Sigmoid colon (tissue), 7 donors: Measurements from ENCODE around the gene CATSPERE. TPM values are rescaled to one million over a fixed set of nuclear protein-coding genes. Genes with fewer than 3 reads are reported as not detected.
"Not testable (repeated sequence)": the region's sequence is repeated elsewhere in the genome, so short reads cannot be mapped to it uniquely, and the experiment has no call there.

Source experiments
- DNase-seq: peaks from one replicate; pipeline ENCODE4 v3.0.0-alpha.2; 2019
- H3K27ac ChIP-seq, 4 donors: fragments of 200-600 bp; sonication (generic); one replicate each; pipeline ENCODE4 v1.5.1; 2016 to 2019; ENCODE audit warnings: mild to moderate bottlenecking in 1 of 4
- H3K27me3 ChIP-seq, 3 donors: fragments of 200-600 bp; sonication (generic); one replicate each; pipeline ENCODE4 v1.5.1; 2019; ENCODE audit warnings: mild to moderate bottlenecking in 1 of 3
- H3K36me3 ChIP-seq, 4 donors: fragments of 200-600 bp; sonication (generic); one replicate each; pipeline ENCODE4 v1.5.1; 2016 to 2019
- H3K4me1 ChIP-seq, 4 donors: fragments of 200-600 bp; sonication (generic); one replicate each; pipeline ENCODE4 v1.5.1; 2017 to 2019
- H3K4me3 ChIP-seq, 4 donors: fragments of 200-600 bp; sonication (generic); one replicate each; pipeline ENCODE4 v1.5.1; 2017 to 2019; ENCODE audit warnings: mild to moderate bottlenecking in 2 of 4, moderate library complexity in 1 of 4
- H3K9me3 ChIP-seq, 4 donors: fragments of 200-600 bp in 3 of 4; sonication (generic) in 3 of 4; one replicate each; pipeline versions ENCODE4 v1.5.1 to v1.6.1; 2013 to 2019
- CTCF ChIP-seq, 4 experiments: fragments of 450-650 bp in 3 of 4; fragments of 200-600 bp in 1 of 4; IDR thresholded peaks; one replicate each; pipeline ENCODE4 v1.5.1; 2016 to 2019; ENCODE audit warnings: antibody characterized with exemption in 4 of 4, mild to moderate bottlenecking in 3 of 4, moderate library complexity in 2 of 4
- EP300 ChIP-seq, 4 donors: sonication (generic); formaldehyde crosslinking; IDR thresholded peaks; one replicate each; pipeline ENCODE4 v1.6.1; 2017; ENCODE audit warnings: antibody characterized with exemption in 4 of 4
- POLR2A ChIP-seq, 2 donors: fragments of 450-650 bp; IDR thresholded peaks; one replicate each; pipeline ENCODE4 v1.6.1; 2016; ENCODE audit warnings: antibody characterized with exemption in 2 of 2, mild to moderate bottlenecking in 2 of 2, moderate library complexity in 2 of 2
- POLR2AphosphoS5 ChIP-seq, 4 donors: sonication (generic); formaldehyde crosslinking; IDR thresholded peaks; one replicate each; pipeline ENCODE4 v1.6.1; 2017; ENCODE audit warnings: antibody characterized with exemption in 4 of 4
- WGBS, 2 donors: extraction: QIAGEN DNeasy Blood & Tissue Kit; methylation state at CpG; one replicate each; pipeline ENCODE4 v1.1.7; 2013; 5-methylcytosine and 5-hydroxymethylcytosine counted together
- intact Hi-C: fragments of 100-400 bp; cut with DNase I; formaldehyde crosslinking; loops from one replicate; pipeline ENCODE4 v1.15.1; 2023
- polyA plus RNA-seq, 3 donors: library from polyadenylated mRNA; stranded (reverse); fragments of 200-250 nt; gene quantifications; one replicate each; pipeline ENCODE4 v1.2.3, GENCODE V29; 2013
- total RNA-seq, 4 donors: library from RNA; depleted of rRNA; stranded (reverse); fragments of >200 nt; gene quantifications; one replicate each; pipeline ENCODE4 v1.1.0, GENCODE V29; 2016
- donor health status: healthy with polysubstance abuse.
- donor health status: Bipolar disorder and iron deficiency.
- donor health status: healthy.

CATSPERE gene
- total and polyA plus RNA-seq, 7 donors: 0.31 to 2.0 (median 1.4) TPM; not detected in 2

GRCh38 chr1:244659694-244660093 lies 198.6 kb downstream of the CATSPERE start:
- TF ChIP-seq POLR2AphosphoS5 (IDR thresholded peaks at IDR 0.05) (no peak), CTCF (IDR thresholded peaks at IDR 0.05) (no peak), EP300 (IDR thresholded peaks at IDR 0.05) (no peak), POLR2A (IDR thresholded peaks at IDR 0.05) (no peak)

GRCh38 chr1:244660595-244660994 lies 199.5 kb downstream of the CATSPERE start:
- intact Hi-C loops: no loop called here

More at GRCh38 chr1:244659694-244660093, 198.6 kb downstream of the CATSPERE start:
- no peaks in the 10 kb centered on the region for H3K9me3 ChIP-seq
- H3K4me3 ChIP-seq: no peak overlapping the region
- H3K27me3 ChIP-seq: no peaks in the 10 kb centered on the region
- 69 to 77% methylated on average over 3 of the region's 3 CpGs for WGBS, 2 donors
- H3K4me1 ChIP-seq: peaks cover 0 to 32% (median 18%) of the 10 kb centered on the region in 4 donors
- H3K36me3 ChIP-seq: no peaks in the 10 kb centered on the region
- intact Hi-C loops: loop anchor here (1.0 to 10.0 kb wide), 3 partner anchors 8 to 615 kb away; partner anchors contain the start of gene HNRNPU
- no peak overlapping the region for H3K27ac ChIP-seq
- no peak for DNase-seq

GRCh38 chr1:244661569-244662312 lies 200.7 kb downstream of the CATSPERE start:
- H3K27ac ChIP-seq, DNase-seq: not testable (repeated sequence)

More at GRCh38 chr1:244660595-244660994, 199.5 kb downstream of the CATSPERE start:
- TF ChIP-seq CTCF (IDR thresholded peaks at IDR 0.05): no peak
- Histone ChIP-seq H3K27ac (no peak overlapping the region), H3K9me3 (no peaks in the 10 kb centered on the region), H3K27me3 (no peaks in the 10 kb centered on the region), H3K4me1 (peaks cover 0 to 27% (median 12%) of the 10 kb centered on the region in 4 donors), H3K36me3 (no peaks in the 10 kb centered on the region), H3K4me3 (no peak overlapping the region)
- no peak for DNase-seq
- WGBS, 2 donors: 96 to 98% methylated on average over 3 of the region's 3 CpGs

GRCh38 chr1:244662599-244662998 lies 201.5 kb downstream of the CATSPERE start:
- no peak for DNase-seq
- Histone ChIP-seq H3K27ac (no peak overlapping the region), H3K4me3 (no peak overlapping the region), H3K27me3 (no peaks in the 10 kb centered on the region), H3K4me1 (peaks cover 0 to 27% (median 11%) of the 10 kb centered on the region in 4 donors), H3K36me3 (no peaks in the 10 kb centered on the region), H3K9me3 (no peaks in the 10 kb centered on the region)
- TF ChIP-seq CTCF (IDR thresholded peaks at IDR 0.05) (no peak), POLR2AphosphoS5 (IDR thresholded peaks at IDR 0.05) (no peak), EP300 (IDR thresholded peaks at IDR 0.05) (no peak), POLR2A (IDR thresholded peaks at IDR 0.05) (no peak)
- intact Hi-C loops: no loop called here
- 23 to 66% methylated on average over 2 of the region's 2 CpGs for whole genome bisulfite sequencing, 2 donors

More at GRCh38 chr1:244661569-244662312, 200.7 kb downstream of the CATSPERE start:
- H3K27me3 ChIP-seq, H3K9me3 ChIP-seq, H3K36me3 ChIP-seq, H3K4me3 ChIP-seq, intact Hi-C loops: not testable (repeated sequence)
- peaks cover 0 to 25% (median 13%) of the 10 kb centered on the region in 4 donors for H3K4me1 ChIP-seq
- WGBS, 2 donors: 89 to 90% methylated on average over 2 to 3 of the region's 4 CpGs

- no peak for TF ChIP-seq POLR2A (IDR thresholded peaks at IDR 0.05)
- no peak for TF ChIP-seq CTCF (IDR thresholded peaks at IDR 0.05)
- TF ChIP-seq POLR2AphosphoS5 (IDR thresholded peaks at IDR 0.05): no peak
- TF ChIP-seq EP300 (IDR thresholded peaks at IDR 0.05): no peak
- H3K9me3 ChIP-seq: no peaks in the 10 kb centered on the region
- no peaks in the 10 kb centered on the region for H3K27me3 ChIP-seq
- no peak overlapping the region for H3K4me3 ChIP-seq
- no peak for DNase-seq
- intact Hi-C loops: no loop called here
- peaks cover 0 to 22% (median 10%) of the 10 kb centered on the region in 4 donors for H3K4me1 ChIP-seq
- WGBS, 2 donors: 93 to 96% methylated on average over 3 of the region's 3 CpGs
- no peak overlapping the region for H3K27ac ChIP-seq
- H3K36me3 ChIP-seq: no peaks in the 10 kb centered on the region
Observed at GRCh38 chr1:244664353-244664752, 203.3 kb downstream of the CATSPERE start.
